Muscle of arm (tissue), 12 donors: ENCODE measurements around the gene HBG2. TPM values are rescaled to one million over a fixed set of nuclear protein-coding genes. Genes with fewer than 3 reads are reported as not detected.

Experiments used
- DNase-seq: peaks from one replicate; pipeline ENCODE4 v3.0.0-alpha.2; 2013
- polyA plus RNA-seq, 12 donors: library from polyadenylated mRNA; unstranded; fragments of 120-200 nt; gene quantifications; one replicate each; pipeline ENCODE4 v1.2.1, GENCODE V29; 2013; ENCODE audit not compliant: insufficient read length in 12 of 12

The HBG2 gene
- polyA plus RNA-seq, 12 donors, result 964 to 18,217 (median 4,493) TPM

- no peak for DNase-seq
Observed at GRCh38 chr11:5232821-5233220, 21.8 kb downstream of the HBG2 start.

DNA sequence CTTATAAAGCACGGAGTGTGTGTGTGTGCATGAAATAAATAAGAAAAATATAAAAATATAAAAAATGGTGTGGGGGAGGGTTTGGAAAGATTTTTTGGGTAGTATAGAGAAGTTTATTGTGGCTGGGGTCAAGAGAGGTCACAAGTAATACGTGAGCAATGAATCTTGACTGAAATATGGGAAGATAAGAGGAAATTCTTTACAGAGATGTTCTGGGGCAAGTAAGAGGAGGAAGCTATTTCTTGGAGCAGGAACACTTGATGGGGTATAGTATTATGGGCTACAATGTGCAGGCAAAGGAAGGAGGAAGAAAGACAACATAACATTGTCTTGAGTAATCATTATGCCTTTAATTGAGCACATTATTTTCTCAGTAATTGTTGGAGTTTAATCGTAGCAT lies 22.4 kb downstream of the HBG2 start:
- no peak for DNase-seq

- no peak for DNase-seq
Observed at GRCh38 chr11:5231111-5231510, 23.5 kb downstream of the HBG2 start.

GRCh38 chr11:5230266-5230665 lies 24.3 kb downstream of the HBG2 start:
- no peak for DNase-seq

- DNase-seq, result no peak
Observed at GRCh38 chr11:5229796-5230195, 24.8 kb downstream of the HBG2 start.

GRCh38 chr11:5229356-5229755 lies 25.2 kb downstream of the HBG2 start:
- no peak for DNase-seq

DNA sequence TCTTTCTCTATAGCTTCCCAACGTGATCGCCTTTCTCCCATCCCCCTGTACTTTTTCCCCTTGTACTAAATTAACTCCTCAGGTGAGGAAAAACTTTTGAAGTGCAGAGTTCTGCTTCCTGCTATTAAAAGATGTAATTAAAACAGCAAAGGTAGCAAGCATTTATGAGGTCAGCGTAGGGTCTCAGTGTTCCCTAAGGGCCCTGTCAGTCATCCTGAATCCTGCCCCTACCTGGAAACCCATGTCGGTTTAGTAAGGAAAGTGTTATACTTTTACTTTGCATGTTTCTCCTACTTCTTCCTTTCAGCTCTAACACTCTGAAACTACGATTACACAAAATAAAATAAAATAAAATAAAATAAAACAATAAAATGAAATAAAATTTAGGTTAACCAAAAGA lies 26.5 kb downstream of the HBG2 start:
- no peak for DNase-seq

- no peak for DNase-seq
Observed at GRCh38 chr11:5227681-5228080, 26.9 kb downstream of the HBG2 start.

- no peak for DNase-seq
Observed at GRCh38 chr11:5226732-5227310, 27.8 kb downstream of the HBG2 start, which contains the start of gene HBB. Gene HBB, minus strand, starts transcription at chr11:5227071. Its CDS starts 50 bp downstream, at chr11:5227021.

DNA sequence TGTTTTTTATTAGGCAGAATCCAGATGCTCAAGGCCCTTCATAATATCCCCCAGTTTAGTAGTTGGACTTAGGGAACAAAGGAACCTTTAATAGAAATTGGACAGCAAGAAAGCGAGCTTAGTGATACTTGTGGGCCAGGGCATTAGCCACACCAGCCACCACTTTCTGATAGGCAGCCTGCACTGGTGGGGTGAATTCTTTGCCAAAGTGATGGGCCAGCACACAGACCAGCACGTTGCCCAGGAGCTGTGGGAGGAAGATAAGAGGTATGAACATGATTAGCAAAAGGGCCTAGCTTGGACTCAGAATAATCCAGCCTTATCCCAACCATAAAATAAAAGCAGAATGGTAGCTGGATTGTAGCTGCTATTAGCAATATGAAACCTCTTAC lies 29.1 kb downstream of the HBG2 start:
- no peak for DNase-seq

GRCh38 chr11:5224538-5225479 lies 29.8 kb downstream of the HBG2 start:
- DNase-seq, result no peak

GRCh38 chr11:5223686-5224085 lies 30.9 kb downstream of the HBG2 start:
- no peak for DNase-seq

DNA sequence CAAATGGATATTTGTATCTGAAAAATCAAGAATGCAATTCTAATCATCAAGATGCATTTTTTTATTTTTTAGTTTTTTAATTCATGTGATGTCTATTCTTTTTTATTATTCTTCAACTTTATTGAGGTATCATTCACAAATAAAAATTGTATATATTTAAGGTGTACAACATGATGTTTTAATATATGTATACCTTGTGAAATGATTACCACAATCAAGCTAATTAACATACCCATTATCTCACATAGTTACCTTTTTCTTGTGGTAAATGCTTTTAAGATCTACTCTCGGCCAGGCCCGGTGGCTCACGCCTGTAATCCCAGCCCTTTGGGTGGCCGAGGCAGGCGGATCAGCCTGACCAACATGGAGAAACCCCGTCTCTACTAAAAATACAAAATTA lies 31.4 kb downstream of the HBG2 start:
- DNase-seq, result no peak

- DNase-seq, result no peak
Observed at GRCh38 chr11:5210376-5210885, 44.1 kb downstream of the HBG2 start.

DNA sequence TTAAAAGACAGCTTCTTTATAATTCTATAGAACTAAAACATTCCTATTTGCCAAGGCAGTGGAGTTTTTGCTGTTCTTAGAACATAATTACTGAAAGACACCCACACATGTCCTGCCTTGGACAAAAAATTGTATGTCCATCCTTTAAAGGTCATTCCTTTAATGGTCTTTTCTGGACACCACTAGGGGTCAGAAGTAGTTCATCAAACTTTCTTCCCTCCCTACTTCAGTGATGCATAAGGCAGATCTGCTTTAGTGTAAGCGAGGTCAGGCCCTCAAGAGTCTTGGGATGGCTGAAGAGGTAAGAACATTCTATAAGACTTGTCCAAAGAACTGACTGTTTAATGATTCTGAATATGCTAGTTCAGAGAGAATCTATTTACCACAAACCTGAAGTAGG lies 49.8 kb downstream of the HBG2 start:
- peak; percentile 19 for DNase-seq

DNA sequence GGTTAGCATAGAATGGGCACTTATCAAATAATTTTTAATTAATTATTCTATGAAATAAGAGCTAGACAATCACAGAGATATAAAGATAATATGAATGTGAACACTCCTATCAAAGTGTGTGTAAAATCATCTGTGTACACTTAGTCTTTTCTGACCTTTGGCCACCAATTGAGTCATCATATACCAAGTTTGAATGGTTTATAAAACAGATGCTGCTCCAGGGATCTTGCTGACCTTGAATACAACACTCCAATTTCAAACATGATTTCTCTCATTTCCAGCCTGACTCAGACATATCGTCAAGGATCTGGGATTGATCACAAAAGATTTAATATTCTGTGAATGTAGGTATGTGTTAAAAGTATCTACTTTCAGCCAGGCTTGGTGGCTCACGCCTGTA lies 51.2 kb downstream of the HBG2 start:
- DNase-seq, result no peak

Other genes with a start within 250 kb of the HBG2 start
- gene OR52J3, start 208.3 kb downstream of the HBG2 start, polyA plus RNA-seq, result not detected
- gene OR52E2, start 195.2 kb downstream of the HBG2 start, polyA plus RNA-seq, result not detected
- gene OR52E1, start 185.2 kb downstream of the HBG2 start, polyA plus RNA-seq, result not detected
- not detected for gene OR52A5, start 116.4 kb downstream of the HBG2 start, polyA plus RNA-seq
- under 1 TPM in 6 of 12 donors, not detected in 6; 0.01 to 0.03 (median 0.02) TPM for gene OR52A1, start 100.0 kb downstream of the HBG2 start, polyA plus RNA-seq
- gene OR51V1, start 54.1 kb downstream of the HBG2 start, polyA plus RNA-seq, result not detected
- 1,000 to 10,000 TPM in 2 of 12 donors, 100 to 1,000 TPM in 9, not detected in 1; 100 to 1,375 (median 373) TPM for gene HBB, start 27.7 kb downstream of the HBG2 start, polyA plus RNA-seq
- under 1 TPM in 7 of 12 donors, not detected in 5; 0.25 to 0.80 (median 0.38) TPM for gene HBD, start 20.3 kb downstream of the HBG2 start, polyA plus RNA-seq
- 1,000 to 10,000 TPM in 2 of 12 donors, 100 to 1,000 TPM in 3, 10 to 100 TPM in 2, 1 to 10 TPM in 4, not detected in 1; 4.2 to 8,722 (median 70.4) TPM for gene HBG1, start 4.9 kb downstream of the HBG2 start, polyA plus RNA-seq
- gene HBE1, start 15.2 kb upstream of the HBG2 start, polyA plus RNA-seq, result 10 to 100 TPM in 7 of 12 donors, 1 to 10 TPM in 4, not detected in 1; 1.4 to 85.4 (median 19.9) TPM
- gene OR51B4, start 47.2 kb upstream of the HBG2 start, polyA plus RNA-seq, result under 1 TPM in 1 of 12 donors, not detected in 11; 0.33 TPM
- gene OR51B2, start 69.5 kb upstream of the HBG2 start, polyA plus RNA-seq, result not detected
- under 1 TPM in 6 of 12 donors, not detected in 6; 0.14 to 0.37 (median 0.19) TPM for gene OR51B5, start 88.7 kb upstream of the HBG2 start, polyA plus RNA-seq
- gene OR51B6, start 96.7 kb upstream of the HBG2 start, polyA plus RNA-seq, result not detected
- not detected for gene OR51M1, start 129.0 kb upstream of the HBG2 start, polyA plus RNA-seq
- not detected for gene OR51Q1, start 167.3 kb upstream of the HBG2 start, polyA plus RNA-seq
- not detected for gene OR51I1, start 186.7 kb upstream of the HBG2 start, polyA plus RNA-seq
- gene OR51I2, start 194.5 kb upstream of the HBG2 start, polyA plus RNA-seq, result not detected
- not detected for gene OR52D1, start 233.9 kb upstream of the HBG2 start, polyA plus RNA-seq